Neutrophil (primary cell): ENCODE measurements around the gene RNF7.

Source experiments
- H3K27ac ChIP-seq: fragments of 200-600 bp; sonication (generic); 2 replicates; pipeline ENCODE4 v1.5.1; 2016; ENCODE audit warnings: mild to moderate bottlenecking, moderate library complexity
- H3K27me3 ChIP-seq: fragments of 200-600 bp; sonication (generic); 2 replicates; pipeline ENCODE4 v1.6.0; 2016; ENCODE audit warnings: mild to moderate bottlenecking
- H3K36me3 ChIP-seq: fragments of 200-600 bp; sonication (generic); 2 replicates; pipeline ENCODE4 v1.5.1; 2017
- H3K4me1 ChIP-seq, 2 experiments: fragments of 200-600 bp in 1 of 2; sonication (generic) in 1 of 2; 1 replicate in 1 of 2; 2 replicates in 1 of 2; pipeline versions ENCODE4 v1.5.1 to v1.6.1; 2013 to 2016; ENCODE audit warnings: low read depth in 1 of 2, low read length in 1 of 2, mild to moderate bottlenecking in 1 of 2, moderate library complexity in 1 of 2; ENCODE audit not compliant: control insufficient read depth in 1 of 2, insufficient read depth in 1 of 2
- H3K4me3 ChIP-seq, 2 experiments: fragments of 200-600 bp in 1 of 2; sonication (generic) in 1 of 2; 1 replicate in 1 of 2; 2 replicates in 1 of 2; pipeline ENCODE4 v1.5.1; 2013 to 2016; ENCODE audit warnings: low read depth in 1 of 2, low read length in 1 of 2, mild to moderate bottlenecking in 1 of 2, moderate library complexity in 1 of 2
- H3K9me3 ChIP-seq: fragments of 200-600 bp; sonication (generic); 2 replicates; pipeline ENCODE4 v1.5.1; 2016
- CTCF ChIP-seq: fragments of 200-600 bp; sonication (generic); IDR thresholded peaks from 2 replicates; pipeline ENCODE4 v1.5.1; 2016; ENCODE audit warnings: antibody characterized with exemption

RNF7 gene

GRCh38 chr3:141726483-141726882, 11.6 kb upstream of the RNF7 start:
- no peaks in the 10 kb centered on the region for H3K36me3 ChIP-seq
- no peaks in the 10 kb centered on the region for H3K9me3 ChIP-seq
- TF ChIP-seq CTCF, result no peak
- no peak overlapping the region for H3K27ac ChIP-seq
- no peak overlapping the region for H3K4me3 ChIP-seq
- no peaks in the 10 kb centered on the region for H3K27me3 ChIP-seq
- peaks cover 0 to 4% of the 10 kb centered on the region in 2 experiments for H3K4me1 ChIP-seq

- Histone ChIP-seq H3K27me3 (no peaks in the 10 kb centered on the region), H3K9me3 (no peaks in the 10 kb centered on the region), H3K27ac (no peak overlapping the region), H3K36me3 (no peaks in the 10 kb centered on the region), H3K4me3 (no peak overlapping the region), H3K4me1 (peaks cover 0 to 4% of the 10 kb centered on the region in 2 experiments)
- TF ChIP-seq CTCF, result no peak
Observed at GRCh38 chr3:141728355-141728892, 9.7 kb upstream of the RNF7 start.

GRCh38 chr3:141729240-141729639, 8.9 kb upstream of the RNF7 start:
- Histone ChIP-seq H3K4me3 (no peak overlapping the region), H3K27ac (no peak overlapping the region), H3K27me3 (no peaks in the 10 kb centered on the region), H3K4me1 (peaks cover 5 to 11% of the 10 kb centered on the region in 2 experiments), H3K36me3 (no peaks in the 10 kb centered on the region), H3K9me3 (no peaks in the 10 kb centered on the region)
- no peak for TF ChIP-seq CTCF

GRCh38 chr3:141735176-141735575, 2.9 kb upstream of the RNF7 start:
- no peaks in the 10 kb centered on the region for H3K36me3 ChIP-seq
- TF ChIP-seq CTCF, result no peak
- H3K27ac ChIP-seq, result no peak overlapping the region
- no peaks in the 10 kb centered on the region for H3K9me3 ChIP-seq
- H3K4me3 ChIP-seq, result no peak overlapping the region
- peaks cover 29 to 39% of the 10 kb centered on the region in 2 experiments for H3K4me1 ChIP-seq
- H3K27me3 ChIP-seq, result no peaks in the 10 kb centered on the region

GRCh38 chr3:141735770-141736465, 2.2 kb upstream of the RNF7 start:
- no peak overlapping the region for H3K27ac ChIP-seq
- no peaks in the 10 kb centered on the region for H3K9me3 ChIP-seq
- no peaks in the 10 kb centered on the region for H3K27me3 ChIP-seq
- H3K4me3 ChIP-seq, result no peak overlapping the region
- peaks cover 36 to 41% of the 10 kb centered on the region in 2 experiments for H3K4me1 ChIP-seq
- no peak for TF ChIP-seq CTCF
- no peaks in the 10 kb centered on the region for H3K36me3 ChIP-seq
